ENCODE results near the gene SLC6A13.

GRCh38 chr12:271161-271560, 8.5 kb upstream of the SLC6A13 start:
- TF ChIP-seq CTCF (IDR thresholded peaks at IDR 0.05), result no peak
- no peak for TF ChIP-seq POLR2A (IDR thresholded peaks at IDR 0.05)
